Panc1 (cell line): Measurements from ENCODE around the gene MPDU1. TPM values are rescaled to one million over a fixed set of nuclear protein-coding genes. Genes with fewer than 3 reads are reported as not detected.

Source experiments
- ATAC-seq: fragments of 200-7000 bp; cut with Tn5 transposase; 2 replicates; pipeline ENCODE4 v1.9.1; 2020; ENCODE audit warnings: mild to moderate bottlenecking, moderate library complexity
- BruUV-seq: library from RNA; stranded (reverse); fragments of 400-500 nt; replicated peaks from 2 replicates; lab custom pipeline; 2021; lab: Mats Ljungman, UMichigan
- CTCF ChIA-PET: fragments of 300-600 bp; sonication (Branson Sonifier 250); formaldehyde crosslinking; loops from one replicate; lab custom pipeline; 2022; ENCODE audit warnings: antibody characterized with exemption; lab: Charles Lee
- POLR2A ChIA-PET: fragments of 300-600 bp; sonication (Branson Sonifier 250); formaldehyde crosslinking; loops from one replicate; lab custom pipeline; 2022; ENCODE audit warnings: antibody characterized with exemption; lab: Charles Lee
- DNase-seq: peaks from one replicate; pipeline ENCODE4 v3.0.0-alpha.2; 2010; ENCODE audit warnings: low read depth, low spot score
- H3K27ac ChIP-seq: 2 replicates; pipeline ENCODE4 v1.5.1; 2011; ENCODE audit warnings: mild to moderate bottlenecking, low read length, inconsistent platforms
- H3K27me3 ChIP-seq: fragments of 200-500 bp; sonication (Bioruptor generic); 2 replicates; pipeline ENCODE4 v1.6.0; 2014; ENCODE audit warnings: low read length, inconsistent platforms; ENCODE audit not compliant: control insufficient read depth, insufficient read depth
- H3K36me3 ChIP-seq: fragments of 200-500 bp; sonication (Bioruptor generic); 2 replicates; pipeline ENCODE4 v1.5.1; 2014; ENCODE audit warnings: inconsistent platforms, mild to moderate bottlenecking, low read length, moderate library complexity; ENCODE audit not compliant: control insufficient read depth, insufficient read depth
- H3K4me1 ChIP-seq: 2 replicates; pipeline ENCODE4 v1.5.1; 2011; ENCODE audit warnings: inconsistent platforms, mild to moderate bottlenecking, low read length, moderate library complexity; ENCODE audit not compliant: control insufficient read depth, insufficient read depth
- H3K4me3 ChIP-seq, 2 experiments: 2 replicates each; pipeline ENCODE4 v1.5.1; 2011 to 2012; ENCODE audit warnings: low read depth in 2 of 2, low read length in 2 of 2, mild to moderate bottlenecking in 2 of 2, inconsistent platforms in 1 of 2, moderate library complexity in 1 of 2
- H3K9me3 ChIP-seq: fragments of 200-500 bp; sonication (Bioruptor generic); 2 replicates; pipeline ENCODE4 v1.5.1; 2014; ENCODE audit warnings: low read depth, mild to moderate bottlenecking, inconsistent platforms, low read length, moderate library complexity; ENCODE audit not compliant: control insufficient read depth, insufficient read depth
- POLR2AphosphoS5 ChIP-seq: IDR thresholded peaks from 2 replicates; pipeline ENCODE4 v1.6.1; 2012; ENCODE audit warnings: mild to moderate bottlenecking, low read depth, low read length, moderate library complexity
- SIN3A ChIP-seq: IDR thresholded peaks from 2 replicates; pipeline ENCODE4 v1.6.1; 2012; ENCODE audit warnings: low read depth, mild to moderate bottlenecking, low read length, moderate library complexity, borderline replicate concordance; ENCODE audit not compliant: insufficient read depth
- TCF7L2 ChIP-seq: IDR thresholded peaks from 2 replicates; pipeline ENCODE4 v1.6.1; 2011; ENCODE audit warnings: mild to moderate bottlenecking, low read depth, low read length, inconsistent platforms
- in situ Hi-C: cut with HindIII; loops from 2 replicates; pipeline ENCODE4 v1.10.0; 2016; ENCODE audit warnings: low sequenced_read_pairs, low pct_unique_long_range_greater_than_20kb
- intact Hi-C: fragments of 100-400 bp; cut with micrococcal nuclease; formaldehyde crosslinking; loops from one replicate; pipeline ENCODE4 v1.10.0; 2022; ENCODE audit not compliant: unreplicated experiment
- total RNA-seq: library from RNA; stranded (reverse); gene quantifications from one replicate; pipeline ENCODE4 v1.2.1, GENCODE V29; 2021; ENCODE audit not compliant: unreplicated experiment
- TF ChIP-seq, protein P1 (sequence below): fragments of 450-650 bp; IDR thresholded peaks from 2 replicates; pipeline ENCODE4 v1.5.1; 2017; ENCODE audit warnings: mild to moderate bottlenecking
- TF ChIP-seq, protein P2 (sequence below), 2 experiments: IDR thresholded peaks; 2 replicates each; pipeline ENCODE4 v1.6.1; 2011 to 2012; ENCODE audit warnings: low read depth in 2 of 2, control low read depth in 1 of 2, low read length in 1 of 2, mild to moderate bottlenecking in 1 of 2, moderate library complexity in 1 of 2; ENCODE audit not compliant: insufficient read depth in 1 of 2

The MPDU1 gene
- total RNA-seq, 1 experiment from 2014 or later = 47.1 TPM

DNA sequence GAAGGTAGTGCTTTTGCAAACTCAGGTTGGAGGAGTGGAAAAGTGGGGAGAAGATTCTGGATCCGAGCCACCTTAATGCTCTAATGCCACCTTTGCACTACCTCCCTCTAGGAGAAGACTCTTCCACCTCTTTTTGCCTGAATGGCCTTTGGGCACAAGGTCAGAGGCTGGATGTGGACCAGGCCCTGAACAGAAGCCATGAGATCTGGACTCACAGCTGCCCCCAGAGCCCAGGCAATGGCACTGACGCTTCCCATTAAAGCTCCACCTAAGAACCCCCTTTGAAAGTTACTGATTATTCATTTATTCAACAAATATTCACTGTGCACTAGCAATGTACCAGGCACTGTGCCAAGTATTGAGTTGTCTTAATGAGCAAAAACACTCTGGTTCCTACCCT, 49.4 kb downstream of the MPDU1 start:
- CTCF ChIA-PET = interaction anchor here (0.7 to 2.1 kb wide), 2 partner anchors 54 to 110 kb away, joined by 3 to 8 read pairs; partner anchors contain the start of genes TP53 and WRAP53
- BruUV-seq = no TSS peak
- Histone ChIP-seq H3K9me3 (no peaks in the 10 kb centered on the region), H3K27me3 (no peaks in the 10 kb centered on the region), H3K27ac (no peak overlapping the region), H3K4me3 (no peak overlapping the region), H3K36me3 (no peaks in the 10 kb centered on the region), H3K4me1 (0 out of 2 replicates have a peak, but pooled peaks cover under 1% of the 10 kb centered on the region)
- POLR2A ChIA-PET = interaction anchor here (0.5 to 1.4 kb wide), 2 partner anchors 53 to 54 kb away, joined by 3 to 4 read pairs; partner anchors contain the start of gene TP53
- no peak for TF ChIP-seq SIN3A
- TF ChIP-seq, protein P1, sequence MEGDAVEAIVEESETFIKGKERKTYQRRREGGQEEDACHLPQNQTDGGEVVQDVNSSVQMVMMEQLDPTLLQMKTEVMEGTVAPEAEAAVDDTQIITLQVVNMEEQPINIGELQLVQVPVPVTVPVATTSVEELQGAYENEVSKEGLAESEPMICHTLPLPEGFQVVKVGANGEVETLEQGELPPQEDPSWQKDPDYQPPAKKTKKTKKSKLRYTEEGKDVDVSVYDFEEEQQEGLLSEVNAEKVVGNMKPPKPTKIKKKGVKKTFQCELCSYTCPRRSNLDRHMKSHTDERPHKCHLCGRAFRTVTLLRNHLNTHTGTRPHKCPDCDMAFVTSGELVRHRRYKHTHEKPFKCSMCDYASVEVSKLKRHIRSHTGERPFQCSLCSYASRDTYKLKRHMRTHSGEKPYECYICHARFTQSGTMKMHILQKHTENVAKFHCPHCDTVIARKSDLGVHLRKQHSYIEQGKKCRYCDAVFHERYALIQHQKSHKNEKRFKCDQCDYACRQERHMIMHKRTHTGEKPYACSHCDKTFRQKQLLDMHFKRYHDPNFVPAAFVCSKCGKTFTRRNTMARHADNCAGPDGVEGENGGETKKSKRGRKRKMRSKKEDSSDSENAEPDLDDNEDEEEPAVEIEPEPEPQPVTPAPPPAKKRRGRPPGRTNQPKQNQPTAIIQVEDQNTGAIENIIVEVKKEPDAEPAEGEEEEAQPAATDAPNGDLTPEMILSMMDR = no peak
- intact Hi-C loops = no loop called here
- no peak for ATAC-seq
- DNase-seq = no peak
- in situ Hi-C loops = no loop called here

DNA sequence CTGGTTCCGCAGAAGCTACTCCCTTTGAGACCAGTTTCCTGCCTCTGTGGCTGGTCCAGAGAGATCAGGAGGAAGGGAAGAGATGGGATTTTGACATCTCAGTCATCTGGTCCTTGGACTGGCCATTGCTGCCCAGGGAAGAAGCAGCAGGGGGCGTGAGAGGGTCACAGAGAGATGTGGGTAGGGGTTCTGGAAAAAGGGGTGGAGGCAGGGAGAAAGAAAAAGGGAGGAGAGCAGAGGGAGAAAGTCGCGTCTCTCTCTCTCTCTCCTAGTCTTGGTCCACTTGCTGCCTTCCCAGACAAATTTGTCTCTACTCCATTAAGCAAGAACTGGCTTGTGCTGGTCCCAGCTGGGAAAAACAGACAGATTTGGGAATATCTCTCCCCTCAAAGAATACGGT, 50.7 kb downstream of the MPDU1 start:
- no peaks in the 10 kb centered on the region for H3K36me3 ChIP-seq
- DNase-seq = no peak
- no peak overlapping the region for H3K4me3 ChIP-seq
- in situ Hi-C loops (no loop called here), intact Hi-C loops (no loop called here)
- ATAC-seq = peak; percentile 72
- no peak for TF ChIP-seq POLR2AphosphoS5
- TF ChIP-seq, protein P1 = no peak; the same call in 1 of the 2 replicates
- H3K27ac ChIP-seq = no peak overlapping the region
- no peaks in the 10 kb centered on the region for H3K27me3 ChIP-seq
- ChIA-PET CTCF (interaction anchor here (0.7 to 2.1 kb wide), 2 partner anchors 33 to 53 kb away, joined by 8 read pairs; partner anchors contain the start of genes TP53 and WRAP53), POLR2A (no interaction called here)
- BruUV-seq = no TSS peak
- no peaks in the 10 kb centered on the region for H3K9me3 ChIP-seq
- no peaks in the 10 kb centered on the region for H3K4me1 ChIP-seq

DNA sequence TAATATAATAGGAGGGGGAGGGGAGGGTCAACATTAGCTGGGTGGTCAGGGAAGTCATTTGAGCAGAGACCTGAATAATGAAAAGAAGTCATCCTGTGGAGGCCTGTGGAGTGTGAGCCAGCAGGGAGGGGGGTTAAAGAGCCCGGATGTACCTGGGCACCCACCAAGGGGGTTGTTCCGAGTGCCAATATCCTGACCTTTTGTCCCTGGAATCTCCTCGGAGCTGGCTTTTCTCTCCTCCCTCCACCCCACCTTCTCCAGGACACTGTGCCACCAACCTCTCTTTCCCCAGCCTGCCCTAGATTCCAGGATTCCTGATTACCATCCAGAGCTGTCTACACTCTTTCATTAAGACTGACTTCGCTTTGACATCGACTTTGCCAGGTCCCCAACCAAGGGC, 52.5 kb downstream of the MPDU1 start:
- POLR2A ChIA-PET = no interaction called here
- ATAC-seq (no peak), DNase-seq (no peak)
- Histone ChIP-seq H3K4me1 (no peaks in the 10 kb centered on the region), H3K4me3 (no peak overlapping the region), H3K36me3 (no peaks in the 10 kb centered on the region), H3K27me3 (no peaks in the 10 kb centered on the region), H3K9me3 (no peaks in the 10 kb centered on the region), H3K27ac (no peak overlapping the region)
- in situ Hi-C loops (no loop called here), intact Hi-C loops (no loop called here)
- TF ChIP-seq SIN3A (no peak), TCF7L2 (no peak), POLR2AphosphoS5 (no peak)
- TF ChIP-seq, protein P2, sequence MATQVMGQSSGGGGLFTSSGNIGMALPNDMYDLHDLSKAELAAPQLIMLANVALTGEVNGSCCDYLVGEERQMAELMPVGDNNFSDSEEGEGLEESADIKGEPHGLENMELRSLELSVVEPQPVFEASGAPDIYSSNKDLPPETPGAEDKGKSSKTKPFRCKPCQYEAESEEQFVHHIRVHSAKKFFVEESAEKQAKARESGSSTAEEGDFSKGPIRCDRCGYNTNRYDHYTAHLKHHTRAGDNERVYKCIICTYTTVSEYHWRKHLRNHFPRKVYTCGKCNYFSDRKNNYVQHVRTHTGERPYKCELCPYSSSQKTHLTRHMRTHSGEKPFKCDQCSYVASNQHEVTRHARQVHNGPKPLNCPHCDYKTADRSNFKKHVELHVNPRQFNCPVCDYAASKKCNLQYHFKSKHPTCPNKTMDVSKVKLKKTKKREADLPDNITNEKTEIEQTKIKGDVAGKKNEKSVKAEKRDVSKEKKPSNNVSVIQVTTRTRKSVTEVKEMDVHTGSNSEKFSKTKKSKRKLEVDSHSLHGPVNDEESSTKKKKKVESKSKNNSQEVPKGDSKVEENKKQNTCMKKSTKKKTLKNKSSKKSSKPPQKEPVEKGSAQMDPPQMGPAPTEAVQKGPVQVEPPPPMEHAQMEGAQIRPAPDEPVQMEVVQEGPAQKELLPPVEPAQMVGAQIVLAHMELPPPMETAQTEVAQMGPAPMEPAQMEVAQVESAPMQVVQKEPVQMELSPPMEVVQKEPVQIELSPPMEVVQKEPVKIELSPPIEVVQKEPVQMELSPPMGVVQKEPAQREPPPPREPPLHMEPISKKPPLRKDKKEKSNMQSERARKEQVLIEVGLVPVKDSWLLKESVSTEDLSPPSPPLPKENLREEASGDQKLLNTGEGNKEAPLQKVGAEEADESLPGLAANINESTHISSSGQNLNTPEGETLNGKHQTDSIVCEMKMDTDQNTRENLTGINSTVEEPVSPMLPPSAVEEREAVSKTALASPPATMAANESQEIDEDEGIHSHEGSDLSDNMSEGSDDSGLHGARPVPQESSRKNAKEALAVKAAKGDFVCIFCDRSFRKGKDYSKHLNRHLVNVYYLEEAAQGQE (IDR thresholded peaks at IDR 0.05; ENCODE audit: insufficient read depth in 1 of 2, low read depth in 2 of 2, low read length in 1 of 2) = no peak
- TF ChIP-seq, protein P1 = no peak
- no TSS peak for BruUV-seq
- CTCF ChIA-PET = no interaction called here
